Measurements from ENCODE around the gene SPINDOC.
"Not testable (repeated sequence)": the region's sequence is repeated elsewhere in the genome, so short reads cannot be mapped to it uniquely, and the experiment has no call there.

SPINDOC gene

DNA sequence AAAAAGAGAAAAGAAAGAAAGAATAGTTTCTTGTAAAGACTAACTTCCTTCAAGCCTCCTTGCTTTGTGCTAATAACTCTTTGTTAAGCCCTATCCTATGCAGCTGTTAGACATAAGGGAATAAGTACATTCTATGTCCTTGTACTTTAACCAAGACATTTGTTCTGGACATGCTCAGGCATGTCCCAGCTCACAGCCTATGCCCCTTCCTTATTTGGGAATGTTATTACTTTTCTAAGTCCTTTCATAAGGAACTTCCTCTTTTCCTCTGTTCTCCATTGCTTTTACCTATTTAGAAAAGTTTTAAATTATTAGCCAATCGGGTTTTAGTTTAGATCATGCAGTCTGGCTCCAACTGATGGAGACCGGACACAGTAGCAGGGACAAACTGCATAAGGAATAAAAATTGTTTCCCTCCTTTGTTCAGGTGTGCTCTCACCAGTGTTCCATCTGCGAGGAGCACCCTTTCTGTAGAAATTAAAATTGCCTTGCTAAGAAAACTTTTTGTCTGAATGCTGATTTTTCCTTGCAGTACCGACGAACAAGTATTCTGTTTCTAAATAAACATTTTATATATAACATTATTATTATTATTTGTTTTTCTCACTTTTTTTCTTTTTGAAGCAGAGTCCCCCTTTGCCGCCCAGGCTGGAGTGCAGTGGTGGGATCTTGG, 21.6 kb upstream of the SPINDOC start:
- DNase-seq: no peak

DNA sequence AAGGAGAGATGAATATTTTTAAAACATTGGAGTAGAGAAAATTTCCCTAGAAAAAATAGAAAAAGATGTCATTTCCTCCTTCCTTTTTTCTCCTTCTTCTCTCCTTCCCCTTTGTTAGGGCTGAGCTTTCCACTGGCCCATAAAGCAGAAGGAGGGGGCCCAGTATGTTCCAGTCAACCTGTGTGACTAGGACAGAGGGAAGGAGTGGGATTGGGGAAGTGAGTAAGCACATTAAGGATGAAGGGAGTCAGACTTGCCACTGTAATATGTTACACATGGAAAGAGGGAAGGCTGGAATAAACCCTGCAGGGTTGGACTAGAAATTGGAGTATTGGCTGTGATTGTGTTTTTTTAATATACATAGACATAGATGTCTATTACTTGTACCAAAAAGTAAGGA, 20.1 kb upstream of the SPINDOC start:
- DNase-seq: no peak

DNA sequence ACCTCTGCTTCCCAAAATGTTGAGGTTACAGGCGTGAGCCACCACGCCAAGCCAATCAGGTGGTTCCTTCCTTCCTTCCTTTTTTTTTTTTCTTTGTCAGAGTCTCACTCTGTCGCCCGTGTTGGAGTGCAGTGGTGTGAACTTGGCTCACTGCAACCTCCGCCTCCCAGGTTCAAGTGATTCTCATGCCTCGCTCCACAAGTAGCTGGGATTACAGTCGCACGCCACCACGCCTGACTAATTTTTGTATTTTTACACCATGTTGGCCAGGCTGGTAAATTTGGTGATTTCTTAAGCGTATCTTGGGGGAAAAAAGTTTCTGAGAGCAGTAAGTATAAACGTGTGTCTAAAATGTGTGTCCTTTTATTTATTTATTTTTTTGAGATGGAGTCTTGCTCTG, 18.2 kb upstream of the SPINDOC start:
- no peak for DNase-seq

DNA sequence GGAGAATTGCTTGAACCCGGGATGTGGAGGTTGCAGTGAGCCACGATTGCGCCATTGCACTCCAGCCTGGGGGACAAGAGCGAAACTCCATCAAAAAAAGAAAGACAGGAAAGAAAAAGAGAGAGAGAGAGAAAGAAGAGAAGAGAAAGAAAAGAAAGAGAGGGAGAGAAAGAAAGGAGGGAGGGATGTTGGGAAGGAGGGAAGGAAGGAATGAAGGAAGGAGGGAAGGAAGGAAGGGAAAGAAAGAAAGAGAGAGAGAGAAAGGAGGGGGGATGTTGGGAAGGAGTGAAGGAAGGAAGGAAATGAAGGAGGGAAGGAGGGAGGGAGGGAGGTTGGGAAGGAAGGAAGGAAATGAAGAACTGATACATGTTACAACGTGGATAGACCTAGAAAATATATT, 12.3 kb upstream of the SPINDOC start:
- DNase-seq: no peak

DNA sequence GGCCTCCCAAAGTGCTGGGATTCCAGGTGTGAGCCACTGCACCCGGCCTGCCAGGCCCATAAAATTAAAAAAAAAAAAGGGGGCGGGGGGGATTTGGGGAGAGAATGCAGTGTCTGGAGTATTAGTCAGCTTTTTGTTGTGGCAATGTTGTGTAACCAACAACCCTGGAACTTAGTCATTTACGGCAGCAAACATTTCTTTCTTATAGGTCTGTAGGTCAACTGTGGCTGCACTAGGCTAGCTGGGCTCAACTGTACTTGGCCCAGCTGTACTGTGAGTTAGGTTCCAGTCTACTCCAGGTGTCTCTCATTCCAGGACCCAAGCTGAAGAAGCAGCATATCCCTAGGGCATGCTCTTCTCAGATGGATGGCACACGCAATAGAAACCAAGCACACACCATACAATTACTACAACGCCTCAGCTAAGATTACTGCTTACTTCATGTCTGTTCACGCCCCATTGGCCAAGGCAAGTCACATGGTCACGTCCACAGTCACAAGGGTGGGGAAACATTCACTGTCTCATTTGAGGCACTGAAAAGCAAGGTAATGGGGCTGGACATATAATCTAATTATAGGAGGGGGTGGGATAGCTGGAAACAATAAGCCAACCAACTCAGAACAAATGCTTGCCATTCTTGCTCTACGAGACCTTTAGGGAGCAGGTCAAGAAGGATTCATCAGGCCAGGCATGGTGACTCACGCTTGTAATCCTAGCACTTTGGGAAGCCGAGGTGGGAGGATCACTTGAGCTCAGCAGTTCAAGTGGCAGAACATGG, 10.4 kb upstream of the SPINDOC start:
- no peak for DNase-seq

DNA sequence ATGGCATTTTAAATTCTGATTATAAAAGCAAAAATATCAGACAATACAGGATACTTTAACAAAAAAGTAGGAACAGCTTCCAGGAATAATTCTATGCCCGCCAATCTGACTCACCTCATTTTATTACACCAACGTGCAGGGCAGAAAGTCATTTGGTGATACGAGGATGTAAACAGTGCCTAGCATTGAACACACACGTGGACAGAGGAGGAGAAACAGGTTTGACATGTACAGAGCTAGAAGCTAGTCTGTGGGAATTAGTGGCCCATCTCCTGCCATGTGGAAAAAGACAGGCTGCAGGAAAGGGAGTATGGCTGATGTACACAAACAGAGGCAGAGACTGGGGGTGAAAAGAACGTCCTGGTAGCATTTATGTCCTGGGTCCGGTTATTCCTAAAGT, 9.0 kb upstream of the SPINDOC start:
- no peak for DNase-seq

DNA sequence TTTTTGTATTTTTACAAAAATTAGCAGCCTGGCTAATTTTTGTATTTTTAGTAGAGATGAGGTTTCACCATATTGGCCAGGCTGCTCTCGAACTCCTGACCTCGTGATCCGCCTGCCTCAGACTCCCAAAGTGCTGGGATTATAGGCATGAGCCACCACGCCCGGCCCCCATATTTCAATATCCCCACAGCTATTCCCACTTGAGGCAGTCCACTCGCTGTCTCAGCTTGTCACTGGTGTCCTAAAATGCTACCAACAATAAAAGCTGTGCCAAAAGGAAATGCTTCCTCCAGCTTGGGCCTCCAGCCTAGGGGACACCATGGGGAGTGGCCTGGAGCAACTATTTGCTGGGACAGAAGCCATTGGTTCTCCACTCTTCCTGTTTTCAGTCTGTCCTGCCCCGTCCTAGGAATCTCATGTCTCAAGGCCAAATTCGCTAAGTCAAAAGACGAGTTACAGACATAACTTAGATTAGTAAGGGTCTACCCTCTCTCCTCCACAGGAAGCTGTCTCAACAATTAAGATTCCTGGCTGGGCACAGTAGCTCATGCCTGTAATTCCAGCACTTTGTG, 7.3 kb upstream of the SPINDOC start:
- DNase-seq: no peak

DNA sequence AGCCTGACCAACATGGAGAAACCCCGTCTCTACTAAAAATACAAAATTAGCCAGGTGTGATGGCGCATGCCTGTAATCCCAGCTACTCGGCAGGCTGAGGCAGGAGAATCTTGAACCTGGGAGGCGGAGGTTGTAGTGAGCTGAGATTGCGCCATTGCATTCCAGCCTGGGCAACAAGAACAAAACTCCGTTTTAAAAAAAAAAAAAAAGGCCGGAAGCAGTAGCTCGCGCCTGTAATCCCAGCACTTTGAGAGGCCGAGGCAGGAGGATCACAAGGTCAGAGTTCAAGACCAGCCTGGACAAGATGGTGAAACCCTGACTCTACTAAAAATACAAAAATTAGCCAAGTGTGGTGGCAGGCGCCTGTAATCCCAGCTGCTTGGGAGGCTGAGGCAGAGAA, 2.9 kb upstream of the SPINDOC start:
- DNase-seq: not testable (repeated sequence)

DNA sequence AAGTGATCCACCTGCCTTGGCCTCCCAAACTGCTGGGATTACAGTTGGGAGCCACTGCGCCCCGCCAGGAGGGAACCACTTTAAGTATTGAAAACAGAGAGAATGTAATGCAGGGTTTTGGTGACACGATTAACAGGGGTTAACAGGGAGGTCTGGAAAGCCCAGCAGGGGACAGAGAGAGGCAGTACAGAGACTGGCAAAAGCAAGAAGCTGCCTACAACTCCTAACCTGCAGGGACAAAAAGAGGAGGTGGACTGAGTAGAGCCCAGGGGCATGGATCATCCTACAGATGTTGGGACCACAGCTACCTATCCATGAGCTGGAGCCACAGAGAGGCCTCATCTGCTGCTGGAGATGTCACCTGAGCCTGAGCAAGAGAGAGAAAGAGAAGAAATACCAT, 1.7 kb upstream of the SPINDOC start:
- DNase-seq: no peak

DNA sequence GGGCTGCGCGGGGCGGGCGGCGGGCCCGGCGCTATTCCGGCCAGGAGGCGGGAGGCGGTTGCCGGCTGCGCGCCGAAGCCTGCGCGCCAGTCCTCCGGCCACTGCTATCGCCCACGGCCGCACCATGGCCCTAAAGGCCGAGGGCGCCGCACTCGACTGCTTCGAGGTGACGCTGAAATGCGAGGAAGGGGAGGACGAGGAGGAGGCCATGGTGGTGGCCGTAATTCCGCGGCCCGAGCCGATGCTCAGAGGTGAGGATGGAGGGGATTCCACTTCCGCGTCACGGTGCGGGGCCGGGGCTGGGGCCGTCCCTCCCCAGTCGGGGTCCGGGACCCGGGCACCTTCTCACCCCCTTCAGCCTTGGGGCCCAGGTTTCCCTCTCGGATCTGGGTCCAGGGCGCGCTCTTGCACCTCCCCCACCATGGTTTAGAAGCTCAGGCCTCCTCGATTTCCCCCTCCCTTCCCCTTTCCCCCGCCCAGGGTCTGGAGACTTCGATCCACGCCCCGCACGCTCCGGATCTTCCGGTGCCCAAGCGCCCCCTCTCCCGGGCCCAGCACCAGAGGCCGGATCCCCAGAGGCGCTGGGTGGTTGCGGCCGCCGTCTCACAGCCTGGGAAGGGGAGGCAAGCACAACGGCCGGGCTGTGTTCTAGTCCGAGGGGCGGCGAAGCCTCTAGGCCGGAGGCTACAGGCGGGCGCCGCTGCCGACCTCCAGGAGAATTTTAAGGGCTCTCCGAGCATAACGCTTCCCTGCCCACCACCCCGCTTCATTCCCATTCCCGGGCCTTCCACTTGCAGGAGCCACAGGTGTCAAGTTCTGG, 517 bp downstream of the SPINDOC start:
- peak; percentile 34 for DNase-seq

DNA sequence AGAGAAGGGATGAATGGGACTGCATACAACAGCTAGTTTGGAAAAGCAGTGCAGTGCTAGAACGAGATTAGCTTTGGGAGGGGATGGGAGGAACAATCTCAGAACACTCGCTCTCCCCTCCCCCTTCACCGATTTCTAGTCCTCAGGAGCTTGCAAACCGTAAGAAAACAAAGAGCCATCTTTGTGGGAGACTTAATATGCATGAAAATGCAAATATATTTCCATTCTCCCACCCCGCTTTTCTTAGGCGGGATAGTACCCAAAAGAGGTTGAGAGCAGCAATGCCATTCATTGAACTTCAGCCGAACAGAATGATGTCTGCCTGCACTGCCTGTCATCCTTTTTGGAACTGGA, 1.1 kb downstream of the SPINDOC start:
- no peak for DNase-seq

DNA sequence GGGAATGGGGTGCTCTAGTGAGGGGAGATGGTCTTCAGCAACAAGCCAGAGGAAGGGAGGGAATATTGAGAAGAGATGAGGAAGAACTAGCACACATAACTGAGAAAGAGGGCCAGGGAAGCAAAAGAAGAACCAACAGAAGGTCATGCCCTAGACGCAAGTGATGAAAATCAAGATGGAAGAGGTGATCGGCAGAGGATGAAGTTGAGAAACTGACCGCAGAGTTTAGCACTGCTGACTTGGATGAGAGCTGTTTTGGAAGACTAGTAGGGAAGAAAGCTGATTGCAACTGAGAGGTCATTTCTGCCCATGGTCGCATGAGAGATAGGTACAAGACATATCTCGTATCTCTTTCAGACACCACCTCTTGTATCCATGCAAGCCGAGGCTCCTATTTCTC, 2.9 kb downstream of the SPINDOC start:
- no peak for DNase-seq

DNA sequence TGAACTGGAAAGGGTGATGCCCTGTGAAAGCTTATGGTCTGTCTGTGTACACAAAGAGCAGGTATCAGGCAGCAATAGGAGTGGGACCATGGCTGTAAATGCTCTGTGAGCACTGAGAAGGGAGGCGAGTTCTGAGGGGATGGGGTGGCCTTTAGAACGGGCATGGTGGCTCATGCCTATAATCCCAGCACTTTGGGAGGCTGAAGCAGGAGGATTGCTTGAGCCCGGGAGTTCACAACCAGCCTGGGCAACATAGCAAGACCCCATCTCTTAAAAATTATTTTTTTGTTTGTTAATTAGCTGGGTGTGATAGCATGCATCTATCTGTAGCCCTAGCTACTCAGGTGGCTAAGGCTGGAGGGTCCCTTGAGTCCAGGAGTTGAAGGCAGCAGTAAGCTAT, 3.5 kb downstream of the SPINDOC start:
- DNase-seq: no peak

DNA sequence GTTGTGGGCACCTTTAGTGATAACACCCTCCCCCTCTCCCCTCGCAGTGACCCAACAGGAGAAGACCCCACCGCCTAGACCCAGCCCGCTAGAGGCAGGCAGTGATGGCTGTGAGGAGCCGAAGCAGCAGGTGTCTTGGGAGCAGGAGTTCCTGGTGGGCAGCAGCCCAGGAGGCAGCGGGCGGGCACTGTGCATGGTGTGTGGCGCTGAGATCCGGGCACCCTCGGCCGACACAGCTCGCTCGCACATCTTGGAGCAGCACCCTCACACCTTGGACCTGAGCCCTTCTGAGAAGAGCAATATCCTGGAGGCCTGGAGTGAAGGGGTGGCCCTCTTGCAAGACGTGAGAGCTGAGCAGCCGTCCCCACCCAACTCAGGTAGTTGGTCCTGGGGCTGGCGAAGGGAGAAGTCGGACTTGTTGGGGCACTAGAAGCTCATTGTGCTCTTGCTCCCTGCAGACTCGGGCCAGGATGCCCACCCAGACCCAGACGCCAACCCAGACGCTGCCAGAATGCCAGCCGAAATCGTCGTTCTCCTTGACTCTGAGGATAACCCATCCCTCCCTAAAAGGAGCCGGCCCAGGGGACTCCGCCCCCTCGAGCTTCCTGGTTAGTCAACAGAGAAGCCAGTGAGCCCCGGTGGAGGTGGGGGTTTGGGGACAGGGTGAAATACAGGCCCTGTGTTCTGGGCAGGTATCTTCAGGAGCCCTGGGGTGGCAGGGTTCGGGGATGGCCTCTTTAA, 4.7 kb downstream of the SPINDOC start:
- no peak for DNase-seq

DNA sequence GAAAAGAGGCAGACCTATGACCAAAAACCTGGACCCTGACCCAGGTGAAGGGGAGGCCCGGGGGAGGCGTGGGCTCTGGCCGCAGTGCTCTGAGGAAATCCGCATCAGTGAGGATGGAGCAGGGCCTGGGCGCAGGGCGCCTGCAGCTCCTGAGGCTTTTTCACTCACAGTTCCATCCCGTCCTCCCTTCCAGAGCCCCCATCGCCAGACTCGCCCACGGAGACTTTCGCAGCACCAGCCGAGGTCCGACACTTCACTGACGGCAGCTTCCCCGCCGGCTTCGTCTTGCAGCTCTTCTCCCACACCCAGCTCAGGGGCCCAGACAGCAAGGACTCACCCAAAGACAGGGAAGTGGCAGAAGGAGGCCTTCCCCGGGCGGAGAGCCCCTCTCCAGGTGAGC, 5.4 kb downstream of the SPINDOC start:
- no peak for DNase-seq

DNA sequence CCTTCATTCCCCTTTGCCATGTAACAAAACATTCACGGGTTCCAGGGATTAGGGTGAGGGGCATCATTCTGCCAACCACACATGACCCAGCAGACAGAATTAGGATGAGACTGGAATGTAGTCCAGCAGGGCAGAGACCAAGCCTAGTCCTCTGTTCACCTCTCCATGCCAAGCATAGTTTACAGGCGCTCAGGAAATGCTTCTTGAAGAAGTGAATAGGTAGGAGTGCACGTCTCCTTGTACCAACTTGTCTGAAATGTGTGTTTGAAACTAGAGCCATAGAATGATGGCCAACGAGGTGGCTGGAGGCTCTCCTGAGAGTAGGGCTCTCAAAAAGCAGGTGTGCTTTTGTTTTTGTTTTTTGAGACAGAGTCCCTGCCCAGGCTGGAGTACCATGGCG, 8.2 kb downstream of the SPINDOC start:
- DNase-seq: no peak

DNA sequence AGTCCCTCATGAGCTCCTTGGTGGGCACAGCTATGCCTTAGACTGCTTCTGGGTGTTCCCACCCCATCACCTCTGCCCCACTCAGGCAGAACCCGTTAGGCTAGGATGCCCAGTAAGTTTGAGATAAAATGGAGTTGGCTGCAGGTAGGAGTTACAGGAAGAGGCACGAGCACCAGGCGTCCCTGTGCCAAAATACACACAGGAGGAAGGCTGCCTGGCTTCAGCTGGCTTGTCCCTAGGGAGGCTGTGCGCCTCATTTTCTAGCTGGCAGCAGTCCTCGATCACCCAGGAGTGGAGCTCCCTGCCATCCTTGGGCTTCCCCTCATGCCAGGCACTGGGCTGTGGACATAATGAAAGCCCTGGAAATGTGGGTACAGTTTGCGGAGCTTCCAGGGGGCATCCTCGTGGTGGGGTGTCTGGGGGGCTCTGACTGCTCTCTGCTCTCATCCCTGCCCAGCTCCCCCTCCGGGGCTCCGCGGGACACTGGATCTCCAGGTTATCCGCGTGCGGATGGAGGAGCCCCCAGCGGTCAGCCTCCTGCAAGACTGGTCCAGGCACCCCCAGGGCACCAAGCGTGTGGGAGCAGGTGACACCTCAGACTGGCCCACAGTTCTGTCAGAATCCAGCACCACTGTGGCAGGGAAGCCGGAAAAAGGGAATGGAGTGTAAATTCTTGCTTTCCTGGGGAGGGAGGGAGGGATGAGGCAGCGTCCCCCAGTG, 13.4 kb downstream of the SPINDOC start:
- no peak for DNase-seq

DNA sequence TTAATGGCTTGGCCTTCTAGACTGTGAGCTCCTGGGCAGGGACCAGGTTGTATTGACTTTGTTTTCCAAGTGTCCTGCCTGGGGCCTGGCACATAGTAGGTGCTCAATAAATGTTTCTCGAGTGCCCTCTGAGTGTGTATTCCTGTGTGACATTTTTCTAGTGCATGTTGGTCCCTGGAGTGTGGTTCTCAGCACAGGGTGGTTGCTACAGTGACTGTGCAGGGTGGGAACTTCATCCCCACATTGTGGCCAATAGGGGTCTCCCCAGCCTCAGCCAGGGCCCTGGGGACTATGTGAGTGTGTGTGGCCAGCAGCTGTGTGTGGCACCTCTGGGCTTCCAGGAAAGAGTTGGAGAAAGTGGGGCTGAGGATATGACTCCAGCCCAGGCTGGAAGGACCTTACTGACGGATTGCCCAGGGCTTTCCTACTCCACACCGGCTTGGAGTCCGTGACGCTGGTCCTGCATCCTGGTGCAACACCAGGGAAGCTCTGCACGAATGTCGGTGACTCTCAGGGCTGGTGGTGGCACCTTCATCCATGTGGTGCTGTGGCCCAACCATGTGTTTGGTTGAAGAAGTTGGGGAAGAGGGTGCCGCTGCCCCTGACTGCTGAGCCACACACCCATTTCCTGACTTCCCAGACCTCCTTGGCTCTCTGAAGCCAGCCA, 16.7 kb downstream of the SPINDOC start:
- no peak for DNase-seq

DNA sequence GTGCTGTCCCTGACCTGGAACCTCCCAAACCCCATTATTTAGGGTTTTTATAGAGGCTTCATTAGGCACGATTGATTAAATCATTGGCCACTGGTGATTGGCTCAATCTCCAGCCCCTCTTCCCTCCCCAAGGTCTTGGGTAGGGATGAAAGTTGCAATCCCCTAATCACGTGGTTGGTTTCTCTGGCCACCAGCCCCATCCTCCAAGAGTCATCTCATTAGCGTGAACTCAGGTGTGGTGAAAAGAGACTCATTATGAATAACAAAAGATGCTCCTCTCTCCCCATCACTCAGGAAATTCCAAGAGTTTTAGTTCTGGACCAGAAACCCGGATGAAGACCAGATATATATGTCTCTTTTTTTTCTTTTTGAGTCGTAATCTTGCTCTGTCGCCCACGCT, 18.1 kb downstream of the SPINDOC start:
- DNase-seq: no peak

DNA sequence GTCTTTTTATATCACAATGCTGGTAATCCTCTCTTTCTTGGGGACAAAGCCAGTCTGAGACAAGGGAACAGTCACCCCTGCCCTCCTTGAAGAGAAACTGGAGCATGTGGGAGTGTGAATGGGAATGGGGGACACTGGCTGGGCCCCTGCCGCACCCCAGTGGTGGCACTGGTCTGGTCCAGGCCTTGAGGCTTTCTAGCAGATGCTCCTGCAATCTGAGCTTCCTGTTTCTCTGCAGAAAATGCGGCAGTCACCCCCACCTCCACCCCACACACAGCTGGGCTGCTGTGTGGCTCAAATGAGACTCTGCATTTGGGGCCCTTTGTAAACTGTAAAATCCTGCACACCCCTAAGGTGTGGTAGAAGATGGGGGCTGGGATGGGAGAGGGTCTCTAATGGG, 19.1 kb downstream of the SPINDOC start:
- DNase-seq: no peak

DNA sequence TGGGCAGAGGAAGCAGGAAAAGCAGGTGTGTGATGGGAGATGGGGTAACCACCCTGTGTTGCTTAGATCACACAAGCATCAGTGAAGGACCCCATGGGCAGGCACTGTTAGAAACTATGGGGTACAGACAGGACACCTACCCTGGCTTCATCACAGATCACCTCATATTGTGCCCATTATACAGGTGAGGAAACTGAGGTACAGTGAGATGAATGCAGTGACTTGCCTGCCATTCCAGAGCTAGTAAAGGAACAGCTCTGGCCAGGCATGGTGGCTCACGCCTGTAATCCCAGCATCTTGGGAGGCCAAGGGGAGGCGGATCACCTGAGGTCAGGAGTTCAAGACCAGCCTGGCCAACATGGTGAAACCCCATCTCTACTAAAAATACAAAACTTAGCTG, 19.8 kb downstream of the SPINDOC start:
- DNase-seq: no peak

Data from stimulated activated CD4-positive, alpha-beta T cell treated with anti-CD3 and anti-CD28 coated beads, Interleukin-4, amount 100 ng/mL, for 1 hour (primary cell).